Endothelial cell of umbilical vein (primary cell): ENCODE measurements around the gene PCNX4.

ENCODE experiments used
- EZH2 ChIP-seq: IDR thresholded peaks from 2 replicates; pipeline ENCODE4 v1.6.1; 2012; ENCODE audit warnings: borderline replicate concordance, low read depth, mild to moderate bottlenecking, moderate library complexity, low read length, inconsistent platforms; ENCODE audit not compliant: severe bottlenecking
- FOS ChIP-seq: IDR thresholded peaks from 2 replicates; pipeline ENCODE4 v1.6.1; 2011; ENCODE audit warnings: mild to moderate bottlenecking, low read length, moderate library complexity, borderline replicate concordance; ENCODE audit not compliant: insufficient read depth
- JUN ChIP-seq: IDR thresholded peaks from 2 replicates; pipeline ENCODE4 v1.6.1; 2011; ENCODE audit warnings: borderline replicate concordance, low read depth; ENCODE audit not compliant: insufficient read length, insufficient read depth
- POLR2A ChIP-seq: IDR thresholded peaks from 2 replicates; pipeline ENCODE4 v1.6.1; 2012; ENCODE audit warnings: low read depth, mild to moderate bottlenecking, control low read depth, low read length
- POLR2AphosphoS5 ChIP-seq: IDR thresholded peaks from 2 replicates; pipeline ENCODE4 v1.6.1; 2012; ENCODE audit warnings: low read depth, mild to moderate bottlenecking, control low read depth, low read length, moderate library complexity; ENCODE audit not compliant: insufficient read depth
- TF ChIP-seq, protein P1 (sequence below), 2 donors: IDR thresholded peaks; 1 replicate in 1 of 2; 2 replicates in 1 of 2; pipeline ENCODE4 v1.5.1; 2011; ENCODE audit warnings: low read length in 2 of 2, mild to moderate bottlenecking in 2 of 2, moderate library complexity in 2 of 2, control low read depth in 1 of 2, inconsistent platforms in 1 of 2, low read depth in 1 of 2; ENCODE audit not compliant: insufficient read depth in 1 of 2; ENCODE audit errors: extremely low read depth in 1 of 2
- TF ChIP-seq, protein P2 (sequence below): IDR thresholded peaks from 2 replicates; pipeline ENCODE4 v1.6.1; 2011; ENCODE audit not compliant: insufficient read depth, insufficient read length

DNA sequence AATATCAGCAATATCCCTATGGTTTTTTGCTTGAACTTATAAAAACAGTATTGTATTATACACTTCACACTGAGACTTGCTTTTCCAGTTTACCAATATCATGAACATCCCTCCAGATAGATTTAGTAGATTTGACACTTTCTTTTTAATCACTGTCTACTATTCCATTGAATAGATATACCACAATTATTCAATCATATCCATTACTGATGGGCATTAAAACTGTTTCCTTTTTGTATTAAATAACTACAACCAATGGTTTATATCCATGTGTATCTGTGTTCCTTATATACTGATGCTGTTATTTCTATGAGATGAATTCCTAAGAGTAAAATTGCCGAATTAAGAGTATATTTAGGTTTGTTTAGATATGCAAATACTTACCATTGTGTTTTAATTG is 86.4 kb downstream of the PCNX4 start:
- TF ChIP-seq, protein P1, sequence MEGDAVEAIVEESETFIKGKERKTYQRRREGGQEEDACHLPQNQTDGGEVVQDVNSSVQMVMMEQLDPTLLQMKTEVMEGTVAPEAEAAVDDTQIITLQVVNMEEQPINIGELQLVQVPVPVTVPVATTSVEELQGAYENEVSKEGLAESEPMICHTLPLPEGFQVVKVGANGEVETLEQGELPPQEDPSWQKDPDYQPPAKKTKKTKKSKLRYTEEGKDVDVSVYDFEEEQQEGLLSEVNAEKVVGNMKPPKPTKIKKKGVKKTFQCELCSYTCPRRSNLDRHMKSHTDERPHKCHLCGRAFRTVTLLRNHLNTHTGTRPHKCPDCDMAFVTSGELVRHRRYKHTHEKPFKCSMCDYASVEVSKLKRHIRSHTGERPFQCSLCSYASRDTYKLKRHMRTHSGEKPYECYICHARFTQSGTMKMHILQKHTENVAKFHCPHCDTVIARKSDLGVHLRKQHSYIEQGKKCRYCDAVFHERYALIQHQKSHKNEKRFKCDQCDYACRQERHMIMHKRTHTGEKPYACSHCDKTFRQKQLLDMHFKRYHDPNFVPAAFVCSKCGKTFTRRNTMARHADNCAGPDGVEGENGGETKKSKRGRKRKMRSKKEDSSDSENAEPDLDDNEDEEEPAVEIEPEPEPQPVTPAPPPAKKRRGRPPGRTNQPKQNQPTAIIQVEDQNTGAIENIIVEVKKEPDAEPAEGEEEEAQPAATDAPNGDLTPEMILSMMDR (IDR thresholded peaks at IDR 0.05; ENCODE audit: extremely low read depth in 1 of 2, insufficient read depth in 1 of 2, low read depth in 1 of 2, low read length in 2 of 2) = no peak
- TF ChIP-seq FOS (no peak), POLR2A (no peak), EZH2 (no peak), POLR2AphosphoS5 (no peak), JUN (no peak)
- TF ChIP-seq, protein P2, sequence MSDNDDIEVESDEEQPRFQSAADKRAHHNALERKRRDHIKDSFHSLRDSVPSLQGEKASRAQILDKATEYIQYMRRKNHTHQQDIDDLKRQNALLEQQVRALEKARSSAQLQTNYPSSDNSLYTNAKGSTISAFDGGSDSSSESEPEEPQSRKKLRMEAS = no peak
